Natural killer cell (primary cell): Measurements from ENCODE around the gene RUNX1. TPM values are rescaled to one million over a fixed set of nuclear protein-coding genes. Genes with fewer than 3 reads are reported as not detected.

Experiments
- ATAC-seq, 3 donors: fragments of 150-1000 bp in 2 of 3; fragments of 200-7000 bp in 1 of 3; cut with Tn5 transposase; 1 replicate in 1 of 3; 2 replicates in 2 of 3; pipeline ENCODE4 v1.10.0; 2021; ENCODE audit warnings: mild to moderate bottlenecking in 2 of 3, moderate library complexity in 2 of 3
- DNase-seq, 2 donors: peaks; one replicate each; pipeline versions ENCODE4 v3.0.0 to v3.0.0-alpha.2; 2013 to 2021; ENCODE audit warnings: mixed read lengths in 1 of 2
- H3K27ac ChIP-seq: one replicate; pipeline ENCODE4 v1.5.1; 2013; ENCODE audit warnings: mild to moderate bottlenecking, low read length
- H3K27me3 ChIP-seq: one replicate; pipeline ENCODE4 v1.6.1; 2013; ENCODE audit warnings: low read length; ENCODE audit not compliant: control insufficient read depth, insufficient read depth
- H3K36me3 ChIP-seq: one replicate; pipeline ENCODE4 v1.6.1; 2013; ENCODE audit warnings: low read length; ENCODE audit not compliant: control insufficient read depth, insufficient read depth
- H3K4me1 ChIP-seq: one replicate; pipeline ENCODE4 v1.6.1; 2013; ENCODE audit warnings: low read length; ENCODE audit not compliant: control insufficient read depth, insufficient read depth
- H3K4me3 ChIP-seq: one replicate; pipeline ENCODE4 v1.5.1; 2013; ENCODE audit warnings: low read length
- H3K9me3 ChIP-seq: one replicate; pipeline ENCODE4 v1.6.1; 2013; ENCODE audit warnings: low read length; ENCODE audit not compliant: control insufficient read depth, insufficient read depth
- H3K27ac Mint-ChIP-seq, 2 donors: one replicate each; pipeline ENCODE4 v1.8.0; 2022; ENCODE audit warnings: mild to moderate bottlenecking in 2 of 2, mixed read lengths in 2 of 2, moderate library complexity in 1 of 2
- H3K27me3 Mint-ChIP-seq, 2 donors: one replicate each; pipeline ENCODE4 v1.8.0; 2022; ENCODE audit warnings: low read depth in 2 of 2, mixed read lengths in 2 of 2
- H3K36me3 Mint-ChIP-seq: one replicate; pipeline ENCODE4 v1.8.0; 2022; ENCODE audit warnings: mixed read lengths
- H3K4me1 Mint-ChIP-seq, 2 donors: one replicate each; pipeline ENCODE4 v1.8.0; 2022; ENCODE audit warnings: mixed read lengths in 2 of 2
- H3K4me3 Mint-ChIP-seq: one replicate; pipeline ENCODE4 v1.8.0; 2022; ENCODE audit warnings: mild to moderate bottlenecking, moderate library complexity, mixed read lengths
- H3K9me3 Mint-ChIP-seq, 2 donors: one replicate each; pipeline ENCODE4 v1.8.0; 2022; ENCODE audit warnings: mixed read lengths in 2 of 2
- WGBS: methylation state at CpG from one replicate; pipeline ENCODE4 v1.1.7; 2013; ENCODE audit warnings: missing lambda C conversion rate; ENCODE audit not compliant: insufficient coverage; 5-methylcytosine and 5-hydroxymethylcytosine counted together
- intact Hi-C: fragments of 100-400 bp; cut with micrococcal nuclease; formaldehyde crosslinking; loops from one replicate; pipeline ENCODE4 v1.14.2; 2022
- total RNA-seq, 4 donors: library from RNA; stranded (reverse); fragments of 120-200 nt in 1 of 4; gene quantifications; one replicate each; pipeline versions ENCODE4 v1.2.3 to v1.2.4, GENCODE V29; 2013 to 2022
- TF ChIP-seq, protein P1 (sequence below): fragments of 200-600 bp; IDR thresholded peaks from one replicate; pipeline ENCODE4 v1.8.0; 2022; ENCODE audit warnings: antibody characterized with exemption

Gene RUNX1
- total RNA-seq, 3 donors from 2014 or later (not counting 1 experiment from before 2014, with no cell fraction given): 62.1 to 171 (median 98.2) TPM

DNA sequence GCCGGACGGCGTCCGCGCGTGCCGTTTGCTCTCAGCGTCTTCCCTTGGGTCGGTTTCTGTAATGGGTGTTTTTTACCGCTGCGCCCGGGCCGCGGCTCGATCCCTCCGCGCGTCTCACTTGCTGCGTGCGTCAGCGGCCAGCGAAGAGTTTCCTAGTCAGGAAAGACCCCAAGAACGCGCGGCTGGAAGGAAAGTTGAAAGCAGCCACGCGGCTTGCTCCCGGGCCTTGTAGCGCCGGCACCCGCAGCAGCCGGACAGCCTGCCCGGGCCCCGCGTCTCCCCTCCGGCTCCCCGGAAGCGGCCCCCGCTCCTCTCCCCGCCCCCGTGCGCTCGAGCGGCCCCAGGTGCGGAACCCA is 159.8 kb downstream of the RUNX1 start:
- H3K36me3 ChIP-seq: no peaks in the 10 kb centered on the region
- DNase-seq (peak; percentile 66 to 81), ATAC-seq (peak; percentile 3 to 27 (median 10))
- Mint-ChIP-seq H3K27me3 (no peaks in the 10 kb centered on the region), H3K9me3 (no peaks in the 10 kb centered on the region), H3K4me3 (peak overlapping the region; percentile 96), H3K4me1 (peaks cover 20 to 36% of the 10 kb centered on the region in 2 donors), H3K36me3 (no peaks in the 10 kb centered on the region), H3K27ac (peak overlapping the region; percentile 87 to 91)
- H3K27ac ChIP-seq: peak overlapping the region; percentile 71
- peaks cover 45% of the 10 kb centered on the region for H3K4me1 ChIP-seq
- under 1% methylated on average over 45 of the region's 45 CpGs for WGBS
- H3K9me3 ChIP-seq: no peaks in the 10 kb centered on the region
- H3K27me3 ChIP-seq: no peaks in the 10 kb centered on the region
- intact Hi-C loops: loop anchor here (2.0 to 5.0 kb wide), 3 partner anchors 46 to 333 kb away; no protein-coding TSS in a partner anchor
- peak overlapping the region; percentile 77 for H3K4me3 ChIP-seq
- TF ChIP-seq, protein P1, sequence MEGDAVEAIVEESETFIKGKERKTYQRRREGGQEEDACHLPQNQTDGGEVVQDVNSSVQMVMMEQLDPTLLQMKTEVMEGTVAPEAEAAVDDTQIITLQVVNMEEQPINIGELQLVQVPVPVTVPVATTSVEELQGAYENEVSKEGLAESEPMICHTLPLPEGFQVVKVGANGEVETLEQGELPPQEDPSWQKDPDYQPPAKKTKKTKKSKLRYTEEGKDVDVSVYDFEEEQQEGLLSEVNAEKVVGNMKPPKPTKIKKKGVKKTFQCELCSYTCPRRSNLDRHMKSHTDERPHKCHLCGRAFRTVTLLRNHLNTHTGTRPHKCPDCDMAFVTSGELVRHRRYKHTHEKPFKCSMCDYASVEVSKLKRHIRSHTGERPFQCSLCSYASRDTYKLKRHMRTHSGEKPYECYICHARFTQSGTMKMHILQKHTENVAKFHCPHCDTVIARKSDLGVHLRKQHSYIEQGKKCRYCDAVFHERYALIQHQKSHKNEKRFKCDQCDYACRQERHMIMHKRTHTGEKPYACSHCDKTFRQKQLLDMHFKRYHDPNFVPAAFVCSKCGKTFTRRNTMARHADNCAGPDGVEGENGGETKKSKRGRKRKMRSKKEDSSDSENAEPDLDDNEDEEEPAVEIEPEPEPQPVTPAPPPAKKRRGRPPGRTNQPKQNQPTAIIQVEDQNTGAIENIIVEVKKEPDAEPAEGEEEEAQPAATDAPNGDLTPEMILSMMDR: no peak

DNA sequence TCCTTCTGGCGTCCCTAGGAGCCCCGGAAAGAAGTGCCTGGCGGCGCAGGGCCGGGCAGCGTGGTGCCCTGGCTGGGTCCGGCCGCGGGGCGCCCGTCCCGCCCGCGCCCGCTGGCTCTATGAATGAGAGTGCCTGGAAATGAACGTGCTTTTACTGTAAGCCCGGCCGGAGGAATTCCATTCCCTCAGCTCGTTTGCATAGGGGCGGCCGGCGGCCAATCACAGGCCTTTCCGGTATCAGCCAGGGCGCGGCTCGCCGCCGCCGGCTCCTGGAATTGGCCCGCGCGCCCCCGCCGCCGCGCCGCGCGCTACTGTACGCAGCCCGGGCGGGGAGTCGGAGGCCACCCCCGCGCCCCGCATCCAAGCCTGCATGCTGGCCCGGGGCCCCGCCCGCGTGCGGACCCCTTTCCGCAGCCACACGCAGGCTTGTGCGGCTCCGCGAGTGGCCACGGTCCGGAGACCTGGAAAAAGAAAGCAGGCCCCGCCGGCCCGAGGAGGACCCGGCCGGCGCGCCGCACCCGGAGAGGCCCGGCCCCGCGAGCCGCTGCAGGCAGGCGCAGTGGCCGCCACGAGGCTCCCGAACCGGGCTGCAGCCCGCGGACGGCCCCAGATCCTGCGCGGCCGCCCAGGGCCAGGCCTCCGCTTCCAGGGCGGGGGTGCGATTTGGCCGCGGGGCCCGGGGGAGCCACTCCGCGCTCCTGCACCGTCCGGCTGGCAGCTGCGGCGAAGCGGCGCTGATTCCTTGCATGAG is 160.4 kb downstream of the RUNX1 start:
- intact Hi-C loops: loop anchor here (1.0 to 5.0 kb wide), 7 partner anchors 46 to 512 kb away; partner anchors contain the start of gene RUNX1
- peaks cover 23 to 35% of the 10 kb centered on the region in 2 donors for H3K4me1 Mint-ChIP-seq
- peaks cover 45% of the 10 kb centered on the region for H3K4me1 ChIP-seq
- peak overlapping the region; percentile 78 for H3K27ac ChIP-seq
- WGBS: under 1% methylated on average over 96 of the region's 96 CpGs
- H3K27ac Mint-ChIP-seq: peak overlapping the region; percentile 98
- ATAC-seq (peak; percentile 46 to 69 (median 50)), DNase-seq (peak; percentile 66 to 84)
- H3K9me3 ChIP-seq: no peaks in the 10 kb centered on the region
- TF ChIP-seq, protein P1: no peak
- no peaks in the 10 kb centered on the region for H3K27me3 Mint-ChIP-seq
- H3K4me3 ChIP-seq: peak overlapping the region; percentile 77
- no peaks in the 10 kb centered on the region for H3K9me3 Mint-ChIP-seq
- no peaks in the 10 kb centered on the region for H3K36me3 ChIP-seq
- H3K27me3 ChIP-seq: no peaks in the 10 kb centered on the region
- no peaks in the 10 kb centered on the region for H3K36me3 Mint-ChIP-seq
- peak overlapping the region; percentile 96 for H3K4me3 Mint-ChIP-seq

DNA sequence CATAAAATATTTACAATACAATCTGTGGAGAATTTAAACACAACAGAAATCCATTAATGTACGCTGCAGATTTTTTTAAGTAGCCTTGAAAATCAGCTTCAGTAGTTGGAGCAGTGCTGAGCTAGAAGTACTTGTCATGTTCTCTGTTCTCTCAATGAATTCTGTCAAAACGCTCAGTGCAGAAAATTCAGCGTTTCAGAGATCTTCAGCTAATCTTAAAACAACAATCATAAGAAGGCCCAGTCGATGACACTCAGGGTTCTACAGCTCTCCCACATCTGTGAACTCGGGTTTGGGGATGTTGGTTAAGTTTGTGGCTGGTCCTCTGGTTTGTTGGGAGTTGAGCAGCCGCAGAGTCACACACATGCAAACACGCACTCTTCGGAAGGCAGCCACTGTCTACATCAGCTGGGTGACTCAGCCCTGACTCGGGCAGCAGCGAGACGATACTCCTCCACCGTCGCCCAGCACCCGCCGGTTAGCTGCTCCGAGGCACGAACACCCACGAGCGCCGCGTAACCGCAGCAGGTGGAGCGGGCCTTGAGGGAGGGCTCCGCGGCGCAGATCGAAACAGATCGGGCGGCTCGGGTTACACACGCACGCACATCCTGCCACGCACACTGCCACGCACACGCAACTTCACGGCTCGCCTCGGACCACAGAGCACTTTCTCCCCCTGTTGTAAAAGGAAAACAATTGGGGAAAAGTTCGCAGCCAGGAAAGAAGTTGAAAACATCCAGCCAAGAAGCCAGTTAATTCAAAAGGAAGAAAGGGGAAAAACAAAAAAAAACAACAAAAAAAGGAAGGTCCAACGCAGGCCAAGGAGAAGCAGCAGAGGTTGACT is 161.2 kb downstream of the RUNX1 start:
- ATAC-seq (peak; percentile 61 to 75 (median 66)), DNase-seq (peak; percentile 78 to 93)
- H3K4me1 ChIP-seq: peaks cover 45% of the 10 kb centered on the region
- Mint-ChIP-seq H3K4me1 (peaks cover 31 to 41% of the 10 kb centered on the region in 2 donors), H3K27ac (peak overlapping the region; percentile 98), H3K27me3 (no peaks in the 10 kb centered on the region), H3K4me3 (peak overlapping the region; percentile 92), H3K36me3 (no peaks in the 10 kb centered on the region), H3K9me3 (no peaks in the 10 kb centered on the region)
- intact Hi-C loops: loop anchor here (1.0 to 5.0 kb wide), 7 partner anchors 47 to 512 kb away; partner anchors contain the start of gene RUNX1
- WGBS: 3% methylated on average over 39 of the region's 40 CpGs
- H3K36me3 ChIP-seq: no peaks in the 10 kb centered on the region
- H3K27ac ChIP-seq: peak overlapping the region; percentile 78
- peak overlapping the region; percentile 44 for H3K4me3 ChIP-seq
- TF ChIP-seq, protein P1: no peak
- H3K27me3 ChIP-seq: no peaks in the 10 kb centered on the region
- H3K9me3 ChIP-seq: no peaks in the 10 kb centered on the region
